ENCODE measurements around the gene AEBP1. TPM values are rescaled to one million over a fixed set of nuclear protein-coding genes. Genes with fewer than 3 reads are reported as not detected.

AEBP1 gene
- total RNA-seq = 21.6 and 22.2 TPM in 2 replicates

DNA sequence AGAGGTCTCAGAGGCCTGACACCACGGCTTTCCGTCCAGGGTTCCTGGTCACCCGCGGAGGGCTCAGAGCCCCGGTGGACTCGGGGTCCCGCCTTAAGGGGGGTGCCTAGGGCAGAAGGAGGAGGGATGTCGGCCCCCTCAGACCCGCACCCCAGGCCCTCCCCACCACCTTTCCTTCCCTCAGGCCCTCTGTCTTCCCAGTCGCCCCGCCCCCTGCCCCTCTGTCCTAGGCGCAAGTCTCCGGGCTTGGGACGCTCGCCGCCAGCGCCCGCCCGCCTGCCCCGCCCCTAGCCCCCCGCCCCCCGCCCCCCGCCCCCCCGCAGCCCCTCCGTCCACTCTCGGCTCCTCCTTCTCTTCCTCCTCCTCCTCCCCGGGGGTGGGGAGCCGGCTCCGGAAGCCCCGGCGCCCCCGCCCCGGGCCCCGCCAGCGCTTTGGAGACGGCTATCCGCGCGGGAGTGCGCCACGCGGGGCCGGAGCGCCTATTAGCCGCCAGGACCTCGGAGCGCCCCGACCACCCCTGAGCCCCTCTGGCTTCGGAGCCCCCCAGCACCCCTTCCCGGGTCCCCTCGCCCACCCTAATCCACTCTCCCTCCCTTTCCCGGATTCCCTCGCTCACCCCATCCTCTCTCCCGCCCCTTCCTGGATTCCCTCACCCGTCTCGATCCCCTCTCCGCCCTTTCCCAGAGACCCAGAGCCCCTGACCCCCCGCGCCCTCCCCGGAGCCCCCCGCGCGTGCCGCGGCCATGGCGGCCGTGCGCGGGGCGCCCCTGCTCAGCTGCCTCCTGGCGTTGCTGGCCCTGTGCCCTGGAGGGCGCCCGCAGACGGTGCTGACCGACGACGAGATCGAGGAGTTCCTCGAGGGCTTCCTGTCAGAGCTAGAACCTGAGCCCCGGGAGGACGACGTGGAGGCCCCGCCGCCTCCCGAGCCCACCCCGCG, at the start of gene AEBP1:
TSS of gene AEBP1 (plus strand) at position 423 of the 937 bp plus-strand sequence. CDS start at position 744, 321 bp downstream.
- Mint-ChIP-seq H3K9me3 (no peaks in the 10 kb centered on the region), H3K27ac (peak within 1 kb of the TSS; percentile 35), H3K4me1 (peaks cover 7% of the 10 kb centered on the region), H3K4me3 (peak within 1 kb of the TSS; percentile 76), H3K36me3 (ENCODE audit: low read depth) (no peaks in the 10 kb centered on the region), H3K27me3 (peaks cover 17% of the 10 kb centered on the region)
- DNase-seq = peak; percentile 77
- intact Hi-C loops (cut with micrococcal nuclease) = loop anchor here (1.0 kb wide), 1 partner anchor 22 kb away; the partner anchor contains the start of gene POLM

DNA sequence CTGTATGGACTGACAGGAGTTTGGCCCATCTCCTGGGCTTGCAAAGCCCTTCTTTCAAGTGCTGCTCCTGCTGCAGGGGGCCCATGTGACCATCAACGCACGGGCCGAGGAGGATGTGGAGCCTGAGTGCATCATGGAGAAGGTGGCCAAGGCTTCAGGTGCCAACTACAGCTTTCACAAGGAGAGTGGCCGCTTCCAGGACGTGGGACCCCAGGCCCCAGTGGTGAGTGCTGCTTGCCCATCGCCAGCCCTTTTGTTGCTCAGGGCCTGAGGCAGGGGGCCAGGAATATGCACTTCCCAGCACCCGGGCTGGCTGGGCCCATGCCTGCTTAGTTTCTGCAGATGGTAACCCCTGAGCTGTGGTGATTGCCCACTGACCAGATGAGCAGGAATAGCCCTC, 47.5 kb upstream of the AEBP1 start:
- Mint-ChIP-seq H3K27ac (no peak overlapping the region), H3K4me3 (no peak overlapping the region), H3K27me3 (no peaks in the 10 kb centered on the region), H3K9me3 (no peaks in the 10 kb centered on the region), H3K4me1 (peaks cover 6% of the 10 kb centered on the region), H3K36me3 (ENCODE audit: low read depth) (peaks cover 65% of the 10 kb centered on the region)
- intact Hi-C loops (cut with micrococcal nuclease) = no loop called here
- DNase-seq = no peak

DNA sequence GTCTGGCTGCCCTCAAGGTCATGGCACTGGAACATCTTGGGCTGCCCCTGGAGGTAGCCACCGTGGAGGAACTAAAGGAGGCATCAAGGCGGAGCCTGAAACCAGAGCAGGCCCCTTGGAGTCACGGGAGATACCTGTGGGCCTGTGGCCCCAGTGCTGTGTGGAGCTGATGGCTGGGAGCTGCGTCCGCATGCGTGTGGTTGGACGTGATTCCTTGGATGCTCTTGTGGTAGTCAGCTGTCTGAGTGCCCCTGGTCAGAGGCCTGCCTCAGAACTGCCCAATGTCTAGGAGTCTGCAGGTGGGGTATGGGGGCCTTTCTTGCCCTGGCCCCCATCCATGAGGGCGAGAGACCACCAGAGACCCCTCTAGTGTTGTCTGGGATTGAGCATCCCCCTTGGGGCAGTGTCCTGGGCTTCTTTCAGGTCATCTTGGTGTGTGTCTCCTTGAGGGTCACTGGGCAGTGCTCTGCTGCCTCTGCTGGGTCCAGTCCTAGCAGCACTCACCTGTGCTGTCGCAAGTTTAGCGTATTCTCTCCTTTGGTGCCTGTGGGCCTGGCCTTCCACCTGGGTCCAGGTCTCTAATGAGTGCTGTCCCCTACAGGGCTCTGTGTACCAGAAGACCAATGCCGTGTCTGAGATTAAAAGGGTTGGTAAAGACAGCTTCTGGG, 46.8 kb upstream of the AEBP1 start:
- no peaks in the 10 kb centered on the region for H3K9me3 Mint-ChIP-seq
- H3K36me3 Mint-ChIP-seq (ENCODE audit: low read depth) = peaks cover 62% of the 10 kb centered on the region
- no peak for DNase-seq
- H3K27ac Mint-ChIP-seq = no peak overlapping the region
- H3K27me3 Mint-ChIP-seq = no peaks in the 10 kb centered on the region
- no peak overlapping the region for H3K4me3 Mint-ChIP-seq
- H3K4me1 Mint-ChIP-seq = peaks cover 2% of the 10 kb centered on the region
- intact Hi-C loops (cut with micrococcal nuclease) = no loop called here

DNA sequence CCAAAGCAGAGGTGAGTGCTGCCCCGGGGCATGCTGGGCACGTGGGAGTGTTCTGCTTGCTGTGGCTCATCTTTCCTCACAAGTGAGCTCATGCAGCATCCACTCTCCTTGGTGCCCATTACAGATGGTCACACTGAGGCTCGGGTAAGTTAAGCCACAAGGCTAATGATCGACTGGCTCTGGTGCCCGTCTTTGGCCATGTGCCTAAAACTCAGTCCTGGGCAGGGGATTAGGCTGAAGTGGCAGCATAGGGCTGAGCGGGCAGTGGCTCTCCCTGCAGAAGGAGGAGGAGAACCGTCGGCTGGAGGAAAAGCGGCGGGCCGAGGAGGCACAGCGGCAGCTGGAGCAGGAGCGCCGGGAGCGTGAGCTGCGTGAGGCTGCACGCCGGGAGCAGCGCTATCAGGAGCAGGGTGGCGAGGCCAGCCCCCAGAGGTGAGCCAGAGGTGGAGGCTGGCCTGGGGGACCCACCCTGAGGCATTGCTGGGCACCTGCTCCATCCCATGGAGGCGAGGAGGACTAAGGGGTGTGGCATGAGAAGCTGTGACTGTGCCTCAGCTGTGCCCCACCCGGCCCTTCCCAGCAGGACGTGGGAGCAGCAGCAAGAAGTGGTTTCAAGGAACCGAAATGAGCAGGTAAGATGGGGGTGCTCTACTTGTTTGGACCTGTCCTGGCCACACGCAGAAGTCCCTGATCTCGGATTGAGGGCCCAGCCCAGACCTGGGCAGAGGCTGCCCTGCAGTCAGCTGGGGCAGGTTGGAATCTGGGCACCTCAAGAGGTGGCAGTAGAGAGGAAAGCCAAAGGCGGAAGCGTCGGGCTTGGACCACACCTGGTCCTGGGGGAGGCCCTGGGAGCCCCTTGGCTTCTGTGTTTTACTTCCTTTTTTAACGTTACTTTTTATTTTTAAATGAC, 46.0 kb upstream of the AEBP1 start:
- Mint-ChIP-seq H3K4me3 (no peak overlapping the region), H3K36me3 (ENCODE audit: low read depth) (peaks cover 58% of the 10 kb centered on the region), H3K27ac (no peak overlapping the region), H3K4me1 (peaks cover 2% of the 10 kb centered on the region), H3K27me3 (no peaks in the 10 kb centered on the region), H3K9me3 (no peaks in the 10 kb centered on the region)
- no peak for DNase-seq
- intact Hi-C loops (cut with micrococcal nuclease) = no loop called here

DNA sequence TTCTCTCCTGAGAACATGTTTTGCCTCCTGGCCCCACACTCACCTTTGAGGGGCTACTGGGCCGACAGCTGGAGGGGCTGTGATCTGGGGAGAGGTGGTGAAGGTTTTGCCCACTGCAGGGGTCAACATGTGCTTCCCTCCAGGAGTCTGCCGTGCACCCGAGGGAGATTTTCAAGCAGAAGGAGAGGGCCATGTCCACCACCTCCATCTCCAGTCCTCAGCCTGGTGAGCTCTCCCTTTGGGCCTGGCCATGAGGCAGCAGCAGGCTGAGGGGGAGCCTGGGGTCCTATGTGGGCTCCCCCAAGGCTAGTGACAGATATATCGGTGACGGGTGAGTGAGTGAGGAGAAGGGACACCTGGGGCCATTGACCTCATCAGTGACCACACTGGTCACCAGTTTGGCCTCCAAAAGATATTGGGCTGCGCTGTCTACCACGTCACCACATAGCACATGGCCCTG, 45.4 kb upstream of the AEBP1 start:
- no peaks in the 10 kb centered on the region for H3K27me3 Mint-ChIP-seq
- no peaks in the 10 kb centered on the region for H3K9me3 Mint-ChIP-seq
- intact Hi-C loops (cut with micrococcal nuclease) = no loop called here
- no peak for DNase-seq
- peaks cover 2% of the 10 kb centered on the region for H3K4me1 Mint-ChIP-seq
- no peak overlapping the region for H3K27ac Mint-ChIP-seq
- H3K36me3 Mint-ChIP-seq (ENCODE audit: low read depth) = peaks cover 58% of the 10 kb centered on the region
- H3K4me3 Mint-ChIP-seq = no peak overlapping the region

DNA sequence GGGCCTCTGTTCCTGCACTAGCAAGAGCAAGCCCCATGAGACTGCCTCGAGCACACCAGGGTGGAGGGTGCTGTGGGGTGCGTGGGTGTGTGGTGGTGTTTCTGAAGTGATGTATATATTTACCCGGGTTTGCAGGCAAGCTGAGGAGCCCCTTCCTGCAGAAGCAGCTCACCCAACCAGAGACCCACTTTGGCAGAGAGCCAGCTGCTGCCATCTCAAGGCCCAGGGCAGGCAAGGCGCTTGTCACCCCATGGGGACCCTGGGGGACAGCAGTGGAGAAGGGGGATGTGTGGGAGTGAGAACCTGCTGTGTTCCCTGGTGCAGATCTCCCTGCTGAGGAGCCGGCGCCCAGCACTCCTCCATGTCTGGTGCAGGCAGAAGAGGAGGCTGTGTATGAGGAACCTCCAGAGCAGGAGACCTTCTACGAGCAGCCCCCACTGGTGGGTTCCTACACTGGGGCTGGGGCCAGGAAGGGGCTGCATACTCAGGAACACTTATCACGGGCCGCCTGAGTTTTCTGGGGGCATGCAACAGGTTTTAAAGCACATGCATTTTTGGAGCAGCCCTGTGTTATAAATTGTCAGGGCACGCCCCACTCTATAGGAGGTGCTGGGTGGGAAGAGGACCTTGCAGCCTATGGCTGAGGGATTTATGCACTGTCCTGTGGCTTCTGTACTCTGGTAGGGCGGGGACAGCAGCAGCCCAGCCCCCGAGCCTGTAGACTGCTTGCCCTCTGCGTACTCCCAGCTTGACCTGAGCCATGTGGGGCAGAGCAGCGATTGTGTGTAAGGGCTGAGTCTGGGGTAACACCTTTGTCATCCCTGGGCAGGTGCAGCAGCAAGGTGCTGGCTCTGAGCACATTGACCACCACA, 44.7 kb upstream of the AEBP1 start:
- H3K4me1 Mint-ChIP-seq = peaks cover 2% of the 10 kb centered on the region
- peaks cover 53% of the 10 kb centered on the region for H3K36me3 Mint-ChIP-seq (ENCODE audit: low read depth)
- no peak overlapping the region for H3K27ac Mint-ChIP-seq

DNA sequence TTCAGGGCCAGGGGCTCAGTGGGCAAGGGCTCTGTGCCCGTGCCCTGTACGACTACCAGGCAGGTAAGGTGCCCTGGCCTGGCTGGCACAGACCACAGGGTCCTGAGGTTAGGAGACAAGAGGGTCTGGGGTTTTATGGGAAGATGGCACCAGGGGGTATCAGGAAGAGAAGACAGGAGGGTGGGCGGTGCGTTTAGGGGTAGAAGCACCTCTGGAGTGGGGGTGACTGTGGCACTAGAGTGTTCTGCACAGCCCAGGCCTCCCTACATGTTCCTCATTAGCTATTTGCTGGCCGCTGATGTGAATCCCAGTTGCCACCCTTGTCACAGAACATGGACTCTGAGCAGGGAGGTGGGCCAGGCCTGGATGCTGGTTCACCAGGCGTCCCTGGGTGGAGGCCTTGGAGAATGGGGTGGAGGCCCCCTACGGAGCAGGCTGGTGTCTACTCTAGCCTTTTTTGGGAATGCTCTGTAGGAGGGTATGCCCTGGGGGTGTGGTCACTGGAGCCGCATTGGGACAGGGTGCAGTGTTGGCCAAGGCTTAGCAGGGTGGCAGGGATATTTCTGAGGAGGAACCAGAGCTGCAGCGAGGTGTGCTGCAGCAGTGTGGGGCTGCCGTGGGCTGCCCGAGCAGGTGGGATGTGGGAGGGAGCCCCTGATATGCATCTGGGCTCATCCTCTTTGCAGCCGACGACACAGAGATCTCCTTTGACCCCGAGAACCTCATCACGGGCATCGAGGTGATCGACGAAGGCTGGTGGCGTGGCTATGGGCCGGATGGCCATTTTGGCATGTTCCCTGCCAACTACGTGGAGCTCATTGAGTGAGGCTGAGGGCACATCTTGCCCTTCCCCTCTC, 43.8 kb upstream of the AEBP1 start:
- DNase-seq = no peak
- intact Hi-C loops (cut with micrococcal nuclease) = no loop called here
- Mint-ChIP-seq H3K36me3 (ENCODE audit: low read depth) (peaks cover 49% of the 10 kb centered on the region), H3K27me3 (no peaks in the 10 kb centered on the region), H3K4me3 (no peak overlapping the region), H3K27ac (no peak overlapping the region), H3K4me1 (no peaks in the 10 kb centered on the region), H3K9me3 (no peaks in the 10 kb centered on the region)

More for the DNA sequence above, 44.7 kb upstream of the AEBP1 start:
- intact Hi-C loops (cut with micrococcal nuclease) = no loop called here
- no peaks in the 10 kb centered on the region for H3K27me3 Mint-ChIP-seq
- no peak overlapping the region for H3K4me3 Mint-ChIP-seq
- no peaks in the 10 kb centered on the region for H3K9me3 Mint-ChIP-seq
- no peak for DNase-seq

DNA sequence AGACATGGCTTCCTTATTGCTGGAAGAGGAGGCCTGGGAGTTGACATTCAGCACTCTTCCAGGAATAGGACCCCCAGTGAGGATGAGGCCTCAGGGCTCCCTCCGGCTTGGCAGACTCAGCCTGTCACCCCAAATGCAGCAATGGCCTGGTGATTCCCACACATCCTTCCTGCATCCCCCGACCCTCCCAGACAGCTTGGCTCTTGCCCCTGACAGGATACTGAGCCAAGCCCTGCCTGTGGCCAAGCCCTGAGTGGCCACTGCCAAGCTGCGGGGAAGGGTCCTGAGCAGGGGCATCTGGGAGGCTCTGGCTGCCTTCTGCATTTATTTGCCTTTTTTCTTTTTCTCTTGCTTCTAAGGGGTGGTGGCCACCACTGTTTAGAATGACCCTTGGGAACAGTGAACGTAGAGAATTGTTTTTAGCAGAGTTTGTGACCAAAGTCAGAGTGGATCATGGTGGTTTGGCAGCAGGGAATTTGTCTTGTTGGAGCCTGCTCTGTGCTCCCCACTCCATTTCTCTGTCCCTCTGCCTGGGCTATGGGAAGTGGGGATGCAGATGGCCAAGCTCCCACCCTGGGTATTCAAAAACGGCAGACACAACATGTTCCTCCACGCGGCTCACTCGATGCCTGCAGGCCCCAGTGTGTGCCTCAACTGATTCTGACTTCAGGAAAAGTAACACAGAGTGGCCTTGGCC, 43.0 kb upstream of the AEBP1 start:
- no peaks in the 10 kb centered on the region for H3K27me3 Mint-ChIP-seq
- intact Hi-C loops (cut with micrococcal nuclease) = no loop called here
- H3K27ac Mint-ChIP-seq = no peak overlapping the region
- H3K9me3 Mint-ChIP-seq = no peaks in the 10 kb centered on the region
- no peaks in the 10 kb centered on the region for H3K4me1 Mint-ChIP-seq
- peaks cover 42% of the 10 kb centered on the region for H3K36me3 Mint-ChIP-seq (ENCODE audit: low read depth)
- no peak overlapping the region for H3K4me3 Mint-ChIP-seq
- no peak for DNase-seq

DNA sequence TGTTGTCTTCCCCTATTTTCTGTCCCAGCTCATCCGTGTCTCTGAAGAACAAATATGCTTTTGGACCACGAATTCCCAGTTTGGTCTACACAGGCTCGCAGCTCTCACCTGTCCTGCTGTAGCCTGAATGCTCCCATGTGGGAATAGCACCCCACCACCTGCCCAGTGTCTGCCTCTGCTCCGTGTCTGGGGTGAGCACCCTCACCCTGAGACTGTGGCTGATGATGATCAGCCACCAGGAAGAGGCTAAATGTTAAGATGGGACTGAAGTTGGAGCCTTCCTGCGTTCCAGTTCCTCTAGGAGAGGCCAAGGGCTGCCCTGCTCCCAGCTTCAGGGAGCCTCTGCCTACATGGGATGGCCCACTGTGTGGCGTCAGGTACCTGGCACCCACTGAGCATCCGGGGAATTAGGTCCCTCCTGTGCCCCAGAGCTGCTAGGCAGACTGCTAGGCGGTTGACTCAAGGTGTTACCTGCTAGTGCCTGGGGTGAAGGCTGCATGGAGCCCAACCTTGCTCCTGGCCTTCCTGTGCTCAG, 42.4 kb upstream of the AEBP1 start:
- DNase-seq = no peak
- intact Hi-C loops (cut with micrococcal nuclease) = no loop called here
- no peak overlapping the region for H3K4me3 Mint-ChIP-seq
- no peaks in the 10 kb centered on the region for H3K27me3 Mint-ChIP-seq
- H3K4me1 Mint-ChIP-seq = no peaks in the 10 kb centered on the region
- no peaks in the 10 kb centered on the region for H3K9me3 Mint-ChIP-seq
- no peak overlapping the region for H3K27ac Mint-ChIP-seq
- peaks cover 36% of the 10 kb centered on the region for H3K36me3 Mint-ChIP-seq (ENCODE audit: low read depth)

DNA sequence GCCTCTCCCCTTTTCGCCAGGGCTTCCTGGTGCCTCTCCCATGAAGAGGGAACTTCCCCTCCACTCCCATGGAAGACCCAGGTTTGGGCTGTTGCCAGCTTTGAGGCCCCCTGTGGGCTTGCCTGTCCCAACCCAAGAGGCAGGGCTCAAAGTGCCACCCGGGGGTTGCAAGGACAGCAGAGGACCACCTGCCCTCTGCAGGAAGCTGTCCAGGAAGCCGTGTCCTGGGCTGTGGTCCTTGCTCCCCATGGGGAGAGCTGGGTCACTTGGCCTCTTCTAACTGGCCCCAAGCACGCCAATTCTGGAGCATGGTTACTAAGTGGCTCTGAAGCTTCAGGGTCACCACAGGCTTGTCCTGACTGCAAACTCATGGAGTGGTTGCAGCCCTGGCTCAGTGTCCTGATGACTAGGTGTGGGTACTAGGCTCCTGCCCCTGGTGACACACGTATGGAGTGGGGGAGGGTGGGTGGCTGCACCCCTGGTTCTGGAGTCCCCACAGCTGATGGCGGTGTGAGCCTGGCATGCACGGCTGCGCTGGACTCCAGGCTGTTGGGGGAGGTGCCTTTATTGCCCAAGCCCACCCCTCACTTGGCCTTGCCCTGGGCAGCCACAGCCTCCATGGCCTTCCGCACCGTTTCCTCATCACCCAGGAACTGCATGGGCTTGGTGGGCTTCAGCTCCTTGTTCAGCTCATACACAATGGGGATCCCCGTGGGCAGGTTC, 41.8 kb upstream of the AEBP1 start:
- Mint-ChIP-seq H3K27me3 (no peaks in the 10 kb centered on the region), H3K27ac (no peak overlapping the region), H3K4me1 (no peaks in the 10 kb centered on the region), H3K4me3 (no peak overlapping the region), H3K9me3 (no peaks in the 10 kb centered on the region), H3K36me3 (ENCODE audit: low read depth) (peaks cover 35% of the 10 kb centered on the region)
- intact Hi-C loops (cut with micrococcal nuclease) = no loop called here
- DNase-seq = no peak

DNA sequence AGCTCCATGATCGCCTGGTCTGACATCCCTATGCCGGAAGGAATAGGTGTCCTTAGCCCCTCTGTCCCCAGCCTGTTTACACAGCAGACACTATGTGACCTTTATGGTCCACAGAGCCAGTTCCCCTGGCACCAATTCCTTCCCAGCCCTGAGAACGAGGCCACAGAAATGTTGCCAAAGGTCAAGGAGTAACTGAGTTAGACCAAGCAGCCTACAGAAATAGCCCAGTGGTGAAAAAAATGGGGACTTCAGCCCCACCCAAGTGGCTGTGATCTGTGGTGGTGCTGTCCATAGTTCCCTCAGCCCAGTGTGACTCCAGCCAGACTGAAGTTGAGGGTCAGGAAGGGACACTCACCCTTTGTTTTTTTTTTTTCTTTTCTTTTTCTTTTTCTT, 41.2 kb upstream of the AEBP1 start:
- no peaks in the 10 kb centered on the region for H3K27me3 Mint-ChIP-seq
- peaks cover 30% of the 10 kb centered on the region for H3K36me3 Mint-ChIP-seq (ENCODE audit: low read depth)
- H3K27ac Mint-ChIP-seq = no peak overlapping the region
- no peak overlapping the region for H3K4me3 Mint-ChIP-seq
- intact Hi-C loops (cut with micrococcal nuclease) = no loop called here
- no peaks in the 10 kb centered on the region for H3K4me1 Mint-ChIP-seq
- no peak for DNase-seq
- H3K9me3 Mint-ChIP-seq = no peaks in the 10 kb centered on the region

Data from activated CD4-positive, alpha-beta T cell treated with anti-CD3 and anti-CD28 coated beads, Interleukin-2, amount 10 ng/mL, durations not matched to agents 24 days and 14 days (primary cell).